Cardiac muscle cell (in vitro differentiated cells and primary cell): ENCODE results near the gene ANAPC16. TPM values are rescaled to one million over a fixed set of nuclear protein-coding genes. Genes with fewer than 3 reads are reported as not detected.
A peak's percentile ranks its signal among the peaks of the same experiment; 100 is the strongest.

ENCODE experiments used
- DNase-seq, 2 donors: peaks; one replicate each; pipeline versions ENCODE4 v3.0.0 to v3.0.0-alpha.2; 2010 to 2017; ENCODE audit warnings: low read depth in 1 of 2, low spot score in 1 of 2
- H3K27ac ChIP-seq: fragments of 200-600 bp; sonication (generic); 2 replicates; pipeline ENCODE4 v1.5.1; 2016
- H3K27me3 ChIP-seq: fragments of 200-600 bp; sonication (generic); 2 replicates; pipeline ENCODE4 v1.6.0; 2016; ENCODE audit warnings: control low read depth
- H3K36me3 ChIP-seq: fragments of 200-600 bp; sonication (generic); 2 replicates; pipeline ENCODE4 v1.5.1; 2016; ENCODE audit warnings: control low read depth
- H3K4me1 ChIP-seq: fragments of 200-600 bp; sonication (generic); 2 replicates; pipeline ENCODE4 v1.8.1; 2017; ENCODE audit warnings: low read depth, mild to moderate bottlenecking, mixed run types
- H3K4me3 ChIP-seq: fragments of 200-600 bp; sonication (generic); 2 replicates; pipeline ENCODE4 v1.5.1; 2016; ENCODE audit warnings: mild to moderate bottlenecking
- H3K9me3 ChIP-seq: fragments of 200-600 bp; sonication (generic); 2 replicates; pipeline ENCODE4 v1.5.1; 2017; ENCODE audit warnings: low read depth, mild to moderate bottlenecking, control low read depth
- CTCF ChIP-seq: IDR thresholded peaks from 2 replicates; pipeline ENCODE4 v1.5.1; 2012; ENCODE audit warnings: low read depth, mild to moderate bottlenecking, low read length
- polyA plus RNA-seq: library from polyadenylated mRNA; unstranded; fragments of >200 nt; fragmentation: Nextera tagmentation; extraction: Ambion mirVana; gene quantifications from 2 replicates; pipeline ENCODE4 v1.2.1, GENCODE V29; 2016
- total RNA-seq: library from RNA; depleted of rRNA; stranded (reverse); fragments of >200 nt; gene quantifications from 2 replicates; pipeline ENCODE4 v1.2.3, GENCODE V29; 2016

Gene ANAPC16
- total and polyA plus RNA-seq, 2 experiments from 2014 or later = 92.2 to 283 TPM

DNA sequence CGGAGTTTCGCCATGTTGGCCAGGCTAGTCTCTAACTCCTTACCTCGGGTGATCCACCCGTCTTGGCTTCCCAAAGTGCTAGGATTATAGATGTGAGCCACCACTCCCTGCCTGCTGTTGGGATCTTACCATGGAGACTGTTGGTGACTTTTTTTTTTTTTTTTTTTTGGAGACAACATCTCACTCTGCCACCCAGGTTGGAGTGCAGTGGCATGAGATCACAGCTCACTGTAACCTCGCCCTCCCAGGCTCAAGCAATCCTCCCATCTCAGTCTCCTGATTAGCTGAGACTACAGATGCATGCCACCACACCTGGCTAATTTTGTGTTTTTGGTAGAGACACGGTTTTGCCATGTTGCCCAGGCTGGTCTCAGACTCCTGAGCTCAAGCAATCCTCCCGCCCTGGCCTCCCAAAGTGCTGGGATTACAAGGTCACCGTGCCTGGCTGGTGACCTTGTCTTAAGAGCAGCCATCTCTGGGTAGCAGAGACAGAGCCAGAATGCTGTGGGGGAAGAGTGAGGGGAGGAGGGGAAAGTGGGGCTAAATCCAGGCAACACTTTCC, 26.0 kb downstream of the ANAPC16 start:
- no peaks in the 10 kb centered on the region for H3K9me3 ChIP-seq
- peaks cover 15% of the 10 kb centered on the region for H3K4me1 ChIP-seq
- TF ChIP-seq CTCF = no peak
- no peaks in the 10 kb centered on the region for H3K36me3 ChIP-seq
- H3K27ac ChIP-seq = no peak overlapping the region
- H3K27me3 ChIP-seq = no peaks in the 10 kb centered on the region
- no peak overlapping the region for H3K4me3 ChIP-seq
- DNase-seq = no peak

DNA sequence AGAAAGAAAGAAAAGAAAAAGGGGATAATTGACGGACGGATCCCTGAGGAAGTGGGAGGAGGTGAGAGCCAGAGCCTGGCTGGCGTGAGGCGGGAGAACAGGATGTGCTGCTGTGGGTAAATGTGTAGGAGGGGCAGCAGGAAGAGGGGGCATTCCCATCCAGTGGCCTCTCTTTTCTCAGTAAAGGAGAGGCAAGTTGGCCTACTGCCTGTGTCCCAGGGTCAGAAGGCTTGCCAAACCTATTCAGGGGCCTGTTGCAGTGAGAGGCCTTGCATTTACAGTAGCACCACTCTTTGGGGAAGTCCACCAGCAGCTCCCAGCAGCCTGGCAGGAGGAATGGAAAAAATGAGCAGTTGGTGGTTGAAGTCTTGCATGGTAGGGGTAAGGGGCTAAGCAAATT, 26.9 kb downstream of the ANAPC16 start:
- Histone ChIP-seq H3K27me3 (no peaks in the 10 kb centered on the region), H3K4me1 (peaks cover 18% of the 10 kb centered on the region), H3K36me3 (no peaks in the 10 kb centered on the region), H3K27ac (no peak overlapping the region), H3K9me3 (no peaks in the 10 kb centered on the region), H3K4me3 (no peak overlapping the region)
- DNase-seq = peak in 1 of 2 donors; percentile 98
- TF ChIP-seq CTCF = no peak

DNA sequence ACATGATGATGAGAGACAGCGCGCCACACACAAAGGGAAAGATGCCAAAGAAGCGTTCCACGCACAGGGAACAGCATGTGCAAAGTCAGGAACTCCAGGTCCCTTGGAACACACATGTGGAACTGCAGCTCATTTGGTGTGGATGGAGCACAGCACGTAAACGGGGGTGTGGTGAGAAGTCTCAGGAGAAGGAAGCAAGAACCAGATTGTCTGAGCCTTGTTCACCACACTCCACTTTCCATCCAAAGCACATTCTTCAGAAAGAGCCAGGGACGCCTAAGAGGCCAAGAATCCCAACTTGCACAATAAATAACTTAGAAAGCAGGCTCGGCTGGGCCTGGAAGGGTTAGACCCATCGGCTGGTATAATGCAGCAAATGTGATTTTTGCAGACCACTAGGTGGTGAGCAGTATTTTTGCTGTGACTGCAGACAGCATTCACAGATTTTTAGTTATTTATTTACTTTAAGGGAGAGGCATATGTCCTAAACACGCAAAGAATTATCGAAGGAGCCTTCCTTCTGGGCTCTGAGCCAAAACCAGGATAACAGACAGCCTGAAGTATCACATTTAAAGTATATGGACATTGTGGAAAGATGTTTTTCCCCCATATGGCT, 28.1 kb downstream of the ANAPC16 start:
- no peaks in the 10 kb centered on the region for H3K27me3 ChIP-seq
- no peaks in the 10 kb centered on the region for H3K36me3 ChIP-seq
- H3K4me3 ChIP-seq = no peak overlapping the region
- peak overlapping the region; percentile 81 for H3K27ac ChIP-seq
- H3K9me3 ChIP-seq = no peaks in the 10 kb centered on the region
- DNase-seq = peak in 1 of 2 donors; percentile 98
- TF ChIP-seq CTCF = peak; percentile 54
- peaks cover 31% of the 10 kb centered on the region for H3K4me1 ChIP-seq

DNA sequence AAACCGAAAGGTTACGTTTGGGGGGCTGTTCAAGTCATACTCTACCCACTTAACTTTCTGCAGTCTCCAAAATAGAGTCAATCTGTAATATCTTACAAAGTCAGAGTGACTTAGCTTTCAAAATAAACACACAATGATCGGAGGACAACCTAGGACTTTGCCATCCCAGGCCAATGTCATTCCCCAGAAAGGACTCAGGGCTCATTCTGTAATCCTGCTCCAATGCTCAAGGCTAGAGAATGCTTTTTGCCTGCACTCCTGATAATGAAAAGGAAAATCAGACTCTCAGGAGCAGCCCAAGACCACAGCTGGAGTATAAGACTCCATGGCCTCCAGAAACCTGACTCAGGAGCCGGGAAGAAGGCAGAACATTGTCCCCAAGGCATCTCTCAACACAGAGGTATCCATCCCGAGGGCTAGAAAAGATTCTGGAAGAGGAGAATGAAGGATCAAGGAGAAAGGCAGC, 28.8 kb downstream of the ANAPC16 start:
- no peaks in the 10 kb centered on the region for H3K9me3 ChIP-seq
- H3K4me1 ChIP-seq = peaks cover 31% of the 10 kb centered on the region
- no peak for DNase-seq
- no peak for TF ChIP-seq CTCF
- H3K27me3 ChIP-seq = no peaks in the 10 kb centered on the region
- H3K36me3 ChIP-seq = no peaks in the 10 kb centered on the region
- no peak overlapping the region for H3K4me3 ChIP-seq
- H3K27ac ChIP-seq = peak overlapping the region; percentile 81

DNA sequence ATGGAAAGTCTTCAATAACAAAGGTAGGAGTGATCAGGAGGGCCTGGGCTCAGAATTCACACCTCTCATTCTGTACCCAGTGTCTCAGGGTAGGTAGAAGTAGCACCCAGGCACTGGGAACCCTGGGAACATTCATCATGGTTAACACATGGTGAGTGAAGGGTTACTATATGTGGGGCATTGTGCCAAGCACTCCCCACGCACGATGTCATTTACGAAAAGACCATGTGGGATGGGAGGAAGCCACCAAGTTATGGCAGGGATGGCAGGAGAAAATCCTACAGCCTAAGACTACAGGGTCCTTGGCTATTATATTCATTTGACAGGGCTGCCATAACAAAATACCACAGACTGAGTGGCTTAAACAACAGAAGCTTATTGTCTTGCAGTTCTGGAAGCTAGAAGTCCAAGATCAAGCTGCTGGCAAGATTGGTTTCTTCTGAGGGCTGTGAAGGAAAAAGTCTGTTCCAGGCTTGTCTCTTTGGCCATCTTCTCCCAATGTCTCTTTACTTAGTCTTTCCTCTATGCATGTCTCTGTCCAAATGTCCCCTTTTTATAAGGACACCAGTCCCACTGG, 30.2 kb downstream of the ANAPC16 start:
- peaks cover 31% of the 10 kb centered on the region for H3K4me1 ChIP-seq
- TF ChIP-seq CTCF = no peak
- H3K4me3 ChIP-seq = no peak overlapping the region
- H3K36me3 ChIP-seq = no peaks in the 10 kb centered on the region
- peak in 1 of 2 donors; percentile 50 for DNase-seq
- no peaks in the 10 kb centered on the region for H3K9me3 ChIP-seq
- H3K27me3 ChIP-seq = no peaks in the 10 kb centered on the region
- H3K27ac ChIP-seq = peak overlapping the region; percentile 24
